PC-9 (cell line): Measurements from ENCODE around the gene SPRR2E.

Experiments
- EZH2 ChIP-seq: fragments of 200-600 bp; sonication (generic); IDR thresholded peaks from 2 replicates; pipeline ENCODE4 v1.8.0; 2017; ENCODE audit warnings: antibody characterized with exemption, low read depth
- TF ChIP-seq, protein P1 (sequence below): fragments of 200-600 bp; sonication (generic); conservative IDR thresholded peaks from 2 replicates; pipeline ENCODE4 v1.6.1; 2017; ENCODE audit warnings: mixed run types, antibody characterized with exemption, mild to moderate bottlenecking, moderate library complexity

- TF ChIP-seq, protein P1, sequence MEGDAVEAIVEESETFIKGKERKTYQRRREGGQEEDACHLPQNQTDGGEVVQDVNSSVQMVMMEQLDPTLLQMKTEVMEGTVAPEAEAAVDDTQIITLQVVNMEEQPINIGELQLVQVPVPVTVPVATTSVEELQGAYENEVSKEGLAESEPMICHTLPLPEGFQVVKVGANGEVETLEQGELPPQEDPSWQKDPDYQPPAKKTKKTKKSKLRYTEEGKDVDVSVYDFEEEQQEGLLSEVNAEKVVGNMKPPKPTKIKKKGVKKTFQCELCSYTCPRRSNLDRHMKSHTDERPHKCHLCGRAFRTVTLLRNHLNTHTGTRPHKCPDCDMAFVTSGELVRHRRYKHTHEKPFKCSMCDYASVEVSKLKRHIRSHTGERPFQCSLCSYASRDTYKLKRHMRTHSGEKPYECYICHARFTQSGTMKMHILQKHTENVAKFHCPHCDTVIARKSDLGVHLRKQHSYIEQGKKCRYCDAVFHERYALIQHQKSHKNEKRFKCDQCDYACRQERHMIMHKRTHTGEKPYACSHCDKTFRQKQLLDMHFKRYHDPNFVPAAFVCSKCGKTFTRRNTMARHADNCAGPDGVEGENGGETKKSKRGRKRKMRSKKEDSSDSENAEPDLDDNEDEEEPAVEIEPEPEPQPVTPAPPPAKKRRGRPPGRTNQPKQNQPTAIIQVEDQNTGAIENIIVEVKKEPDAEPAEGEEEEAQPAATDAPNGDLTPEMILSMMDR: no peak
- no peak for TF ChIP-seq EZH2
Observed at GRCh38 chr1:153057375-153057774, 37.0 kb downstream of the SPRR2E start, which contains the start of gene SPRR2A.
